HG03378 (cell line): ENCODE results near the gene LSP1.

Experiments used
- ATAC-seq: cut with Tn5 transposase; IDR thresholded peaks from one replicate; pipeline ENCODE4 v1.9.1; 2021; ENCODE audit warnings: mild to moderate bottlenecking, moderate library complexity; ENCODE audit not compliant: unreplicated experiment

The LSP1 gene

GRCh38 chr11:1824221-1825038 lies 28.5 kb upstream of the LSP1 start:
- no peak for ATAC-seq

- no peak for ATAC-seq
These were observed 27.7 kb upstream of the LSP1 start for GRCh38 chr11:1825039-1825740.

- ATAC-seq, result no peak
These were observed 27.0 kb upstream of the LSP1 start for GRCh38 chr11:1825785-1826451.

- no peak for ATAC-seq
These were observed 26.3 kb upstream of the LSP1 start for GRCh38 chr11:1826552-1827094.

- ATAC-seq, result no peak
These were observed 25.6 kb upstream of the LSP1 start for GRCh38 chr11:1827095-1827813.

GRCh38 chr11:1827931-1828330 lies 25.0 kb upstream of the LSP1 start:
- no peak for ATAC-seq

- no peak for ATAC-seq
These were observed 24.3 kb upstream of the LSP1 start for GRCh38 chr11:1828542-1828941.

GRCh38 chr11:1829039-1829820 lies 23.7 kb upstream of the LSP1 start:
- no peak for ATAC-seq

GRCh38 chr11:1830004-1830321 lies 22.9 kb upstream of the LSP1 start:
- ATAC-seq, result no peak

- ATAC-seq, result no peak
These were observed 22.3 kb upstream of the LSP1 start for GRCh38 chr11:1830322-1831223.

GRCh38 chr11:1831338-1832210 lies 21.3 kb upstream of the LSP1 start:
- no peak for ATAC-seq

GRCh38 chr11:1832211-1832919 lies 20.5 kb upstream of the LSP1 start:
- no peak for ATAC-seq

- ATAC-seq, result no peak
These were observed 20.0 kb upstream of the LSP1 start for GRCh38 chr11:1832920-1833295.

- no peak for ATAC-seq
These were observed 18.7 kb upstream of the LSP1 start for GRCh38 chr11:1834062-1834610.

GRCh38 chr11:1834779-1835670 lies 17.9 kb upstream of the LSP1 start, which contains the start of gene SYT8:
SYT8 (plus strand) TSS chr11:1834990; CDS start chr11:1835106, 116 bp downstream.
- no peak for ATAC-seq

- no peak for ATAC-seq
These were observed 17.2 kb upstream of the LSP1 start for GRCh38 chr11:1835671-1836010.
